IMR-90 (cell line): ENCODE data around the gene STOX1.

ENCODE experiments used
- CTCF ChIP-seq: conservative IDR thresholded peaks from 2 replicates; pipeline ENCODE4 v1.5.1; 2012; ENCODE audit warnings: mild to moderate bottlenecking, low read depth, low read length, improper control_type of control experiment
- MXI1 ChIP-seq: IDR thresholded peaks from 2 replicates; pipeline ENCODE4 v1.6.1; 2012; ENCODE audit warnings: low read depth, mild to moderate bottlenecking, low read length, moderate library complexity, borderline replicate concordance
- POLR2A ChIP-seq: IDR thresholded peaks from 2 replicates; pipeline ENCODE4 v1.6.1; 2012; ENCODE audit warnings: mild to moderate bottlenecking, low read depth, low read length
- RFX5 ChIP-seq: IDR thresholded peaks from 2 replicates; pipeline ENCODE4 v1.8.0; 2012; ENCODE audit warnings: low read depth, mild to moderate bottlenecking, low read length, moderate library complexity

DNA sequence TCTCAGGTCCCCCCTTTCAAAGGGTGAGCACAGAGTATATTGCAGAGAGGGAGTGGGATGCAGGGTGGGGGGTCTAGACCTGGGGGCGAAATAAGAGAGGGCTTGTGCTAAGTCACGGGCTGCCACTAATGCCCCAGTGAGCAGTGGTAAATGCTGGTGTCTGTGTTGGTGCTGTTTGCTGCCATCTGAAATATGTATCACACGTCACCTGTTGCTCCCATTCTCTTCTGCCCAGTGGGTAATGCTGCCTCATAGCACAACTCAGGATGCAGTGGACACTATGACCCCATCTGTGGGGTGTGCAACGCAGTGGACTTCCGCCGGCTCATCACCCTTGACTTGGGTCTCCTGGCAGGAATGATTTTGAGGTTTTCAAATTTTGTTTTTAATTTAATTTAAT, 2.6 kb downstream of the STOX1 start:
- no peak for TF ChIP-seq POLR2A
- no peak for TF ChIP-seq CTCF
- TF ChIP-seq RFX5 = no peak
- no peak for TF ChIP-seq MXI1
